HuH-7.5 (cell line): ENCODE results near the gene FARSA.
A peak's percentile ranks its signal among the peaks of the same experiment; 100 is the strongest.
"Not testable (repeated sequence)": the region's sequence is repeated elsewhere in the genome, so short reads cannot be mapped to it uniquely, and the experiment has no call there.

Experiments
- DNase-seq: peaks from one replicate; pipeline ENCODE4 v3.0.0; 2011; ENCODE audit warnings: low spot score

The FARSA gene

GRCh38 chr19:12937927-12938778, 4.6 kb upstream of the FARSA start, which contains the start of gene CALR:
TSS of gene CALR (plus strand) at chr19:12938609. CDS start at chr19:12938680, 71 bp downstream.
- DNase-seq: peak; percentile 99

DNA sequence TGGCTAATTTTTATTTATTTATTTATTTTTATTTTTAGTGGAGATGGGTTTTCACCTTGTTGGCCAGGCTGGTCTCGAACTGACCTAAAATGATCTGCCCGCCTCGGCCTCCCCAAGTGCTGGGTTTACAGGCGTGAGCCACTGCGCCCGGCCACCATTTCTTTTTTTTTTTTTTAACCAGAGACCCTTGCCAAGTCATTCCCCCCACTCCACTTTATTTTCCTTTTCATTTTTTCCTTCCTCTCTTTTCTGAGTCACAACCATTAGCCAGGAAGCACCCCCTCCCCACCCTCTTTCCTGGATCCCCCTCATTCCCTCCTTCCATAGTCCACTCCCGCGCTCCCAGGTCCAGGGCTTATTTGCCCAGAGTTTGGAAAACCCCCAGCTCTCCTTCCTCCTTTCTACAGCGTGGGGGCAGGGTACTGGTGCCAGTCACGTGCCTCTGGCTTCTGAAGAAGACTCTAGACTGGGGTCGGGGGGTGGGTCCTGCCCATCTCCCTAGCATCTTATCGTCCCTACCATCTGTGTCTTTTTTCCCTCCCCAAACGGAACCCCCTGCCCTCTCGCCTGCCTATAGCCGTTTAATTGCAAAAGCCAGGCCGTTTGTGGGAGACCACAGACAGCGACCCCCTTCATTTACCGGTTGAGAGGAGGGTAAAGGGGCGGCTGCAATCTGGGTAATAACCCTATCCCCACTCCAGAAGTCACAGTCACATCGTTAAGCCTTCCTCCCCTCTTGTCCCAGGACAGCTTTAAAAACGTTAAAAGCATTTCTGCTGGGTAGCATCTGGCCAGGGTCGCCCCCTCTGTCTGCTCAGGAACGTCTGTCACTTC, 3.8 kb upstream of the FARSA start:
- no peak for DNase-seq

- no peak for DNase-seq
Measured at GRCh38 chr19:12936582-12936981, 3.1 kb upstream of the FARSA start.

- no peak for DNase-seq
Measured at GRCh38 chr19:12935071-12935470, 1.6 kb upstream of the FARSA start.

DNA sequence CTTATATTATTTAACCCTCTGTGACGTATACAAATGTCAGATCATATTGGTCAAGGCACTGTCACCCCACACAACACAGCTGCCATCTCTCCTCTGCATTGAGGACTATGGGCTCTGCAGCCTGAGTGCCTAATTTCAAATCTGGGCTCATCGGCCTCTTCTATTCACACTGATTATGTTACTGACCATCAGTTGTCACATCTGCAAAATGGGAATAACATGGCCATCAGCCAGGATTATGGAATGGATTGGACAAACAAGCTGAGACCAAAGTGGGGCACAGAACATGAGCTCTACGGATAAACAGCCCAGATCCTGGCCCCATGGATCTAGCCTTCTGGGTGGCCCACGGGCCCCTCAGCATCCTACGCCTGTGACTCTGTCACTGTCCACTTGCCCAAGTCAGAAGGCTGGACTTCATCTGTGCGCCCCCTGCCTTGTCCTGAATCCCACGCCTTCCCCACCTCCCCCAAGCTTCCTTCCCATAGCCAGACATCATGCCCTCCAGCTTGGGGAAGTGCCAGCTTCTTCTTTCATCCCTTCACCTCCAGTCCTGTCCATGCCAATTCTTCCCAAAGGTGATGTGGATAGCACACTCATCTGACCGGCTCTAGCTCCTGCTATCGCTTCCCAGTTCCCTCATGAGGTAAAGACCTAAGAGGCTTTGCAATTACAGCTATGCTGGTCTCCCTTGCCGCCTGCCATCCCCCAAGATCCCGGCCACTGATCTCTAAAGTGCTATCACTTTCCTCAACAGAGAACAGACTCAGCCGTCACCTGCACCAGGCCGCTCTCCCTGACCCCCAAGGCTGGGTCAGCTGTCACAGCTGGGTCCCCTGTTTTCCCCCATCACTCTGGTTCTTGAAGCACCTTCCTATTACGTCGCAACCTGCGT, 872 bp downstream of the FARSA start:
- DNase-seq: no peak

GRCh38 chr19:12930002-12930645, 3.4 kb downstream of the FARSA start:
- no peak for DNase-seq

DNA sequence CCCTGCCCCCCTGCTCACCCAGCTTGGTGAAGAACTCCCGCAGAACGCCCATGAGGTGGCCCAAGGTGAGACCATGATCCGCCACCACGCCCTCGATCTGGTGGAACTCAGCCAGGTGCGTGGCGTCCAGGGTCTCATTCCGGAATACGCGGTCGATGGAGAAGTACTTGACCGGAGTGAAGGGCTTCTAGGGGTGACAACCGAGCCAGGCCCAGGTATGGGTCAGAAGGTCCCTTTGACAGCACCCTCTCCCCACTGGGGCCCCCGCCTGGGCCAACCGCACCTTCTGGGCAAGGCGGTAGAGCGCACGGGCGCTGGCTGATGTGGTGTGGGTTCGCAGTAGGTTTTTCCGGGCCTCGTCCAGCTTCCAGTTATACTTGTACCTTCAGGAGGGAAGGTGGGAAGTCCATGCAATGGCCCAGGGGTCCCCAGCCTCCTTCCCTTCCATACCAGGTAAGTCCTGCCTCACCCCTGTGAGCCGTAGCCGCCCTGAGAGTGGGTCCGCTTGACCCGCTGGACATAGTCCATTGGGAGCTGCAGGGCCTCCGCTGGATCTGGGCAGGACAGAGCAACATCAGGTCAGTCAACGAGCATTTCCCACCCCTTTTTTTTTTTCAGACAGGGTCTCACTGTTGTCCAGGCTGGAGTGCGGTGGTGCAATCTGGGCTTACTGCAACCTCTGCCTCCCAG, 8.7 kb downstream of the FARSA start:
- no peak for DNase-seq

GRCh38 chr19:12922959-12923358, 10.6 kb downstream of the FARSA start:
- no peak for DNase-seq

GRCh38 chr19:12921047-12921446, 12.5 kb downstream of the FARSA start:
- no peak for DNase-seq

- no peak for DNase-seq
Measured at GRCh38 chr19:12918253-12918652, 15.3 kb downstream of the FARSA start.

- not testable (repeated sequence) for DNase-seq
Measured at GRCh38 chr19:12915860-12916259, 17.7 kb downstream of the FARSA start.

DNA sequence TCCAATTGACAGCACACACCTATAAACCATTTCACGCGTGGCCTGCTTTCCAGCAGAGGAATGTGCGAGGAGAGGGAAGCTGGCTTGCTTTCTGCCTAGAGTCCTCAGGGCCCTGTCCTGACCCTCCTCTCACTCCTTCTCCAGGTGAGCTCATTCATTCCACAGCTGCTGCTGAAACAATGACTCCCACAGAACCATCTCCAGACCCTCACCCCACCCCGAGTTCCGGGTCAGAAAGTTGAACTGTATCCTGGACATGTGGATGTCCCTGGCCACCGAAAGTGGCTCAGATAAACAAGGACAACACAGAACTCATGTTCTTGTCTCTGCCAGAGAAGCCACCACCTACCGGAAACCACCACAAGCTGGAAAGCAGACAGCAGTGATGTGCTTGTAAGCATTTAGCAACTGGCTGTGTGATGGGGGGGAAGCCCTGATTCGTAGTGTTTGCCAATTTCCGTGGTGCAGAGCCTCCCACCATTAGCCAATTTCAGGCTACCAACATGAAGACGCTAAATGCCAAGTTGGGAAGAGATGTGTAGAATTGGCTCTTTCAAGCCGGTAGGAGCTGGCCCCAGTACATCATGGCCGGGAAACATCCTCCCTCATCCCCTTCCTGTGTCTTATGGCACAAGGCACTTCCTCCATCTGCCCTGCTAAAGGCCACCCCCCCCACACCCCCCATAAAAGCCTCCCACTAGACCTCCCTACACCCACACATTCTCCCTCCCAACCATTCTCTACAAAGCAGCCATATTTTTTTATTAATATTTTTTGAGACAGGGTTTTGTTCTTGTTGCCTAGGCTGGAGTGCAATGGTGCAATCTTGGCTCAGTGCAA, 19.4 kb downstream of the FARSA start:
- no peak for DNase-seq

- DNase-seq: no peak
Measured at GRCh38 chr19:12913011-12913561, 20.4 kb downstream of the FARSA start.

DNA sequence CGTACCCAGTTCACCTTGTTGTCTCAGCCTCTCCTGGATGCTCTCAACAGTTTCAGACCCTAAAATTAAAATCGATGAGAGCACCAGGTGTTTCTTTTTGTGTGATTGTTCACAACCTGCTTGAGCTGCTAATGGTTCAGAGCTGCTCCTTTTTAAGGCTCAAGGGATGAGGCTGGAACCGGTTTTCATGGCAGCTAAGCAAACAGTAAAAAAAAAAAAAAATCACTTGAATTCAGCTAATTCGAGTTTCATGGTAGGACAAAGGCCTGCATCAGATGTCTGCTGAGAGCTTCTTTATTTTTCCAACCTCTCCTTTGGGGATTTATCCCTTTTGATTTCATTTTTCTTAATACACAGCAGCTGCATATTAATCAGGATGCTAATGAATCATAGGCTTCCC, 20.9 kb downstream of the FARSA start:
- DNase-seq: no peak

DNA sequence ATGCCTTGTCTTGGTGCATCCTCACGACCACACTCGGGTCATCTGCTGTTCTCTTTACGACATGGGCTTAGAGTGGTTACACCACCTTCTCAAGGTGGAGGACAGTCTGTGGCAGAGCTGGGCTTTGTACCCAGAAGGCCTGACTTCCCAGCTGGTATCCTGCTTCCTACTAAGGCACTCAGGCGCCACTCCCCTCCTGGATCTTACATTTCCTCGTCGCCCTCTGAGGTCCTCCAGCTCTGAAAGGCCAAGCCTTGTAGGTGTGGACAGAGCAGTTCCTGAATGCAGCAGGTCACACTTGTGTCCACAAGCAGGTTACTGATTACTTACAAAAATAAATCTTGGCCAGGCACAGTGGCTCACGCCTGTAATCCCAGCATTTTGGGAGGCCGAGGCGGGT, 26.3 kb downstream of the FARSA start:
- no peak for DNase-seq

DNA sequence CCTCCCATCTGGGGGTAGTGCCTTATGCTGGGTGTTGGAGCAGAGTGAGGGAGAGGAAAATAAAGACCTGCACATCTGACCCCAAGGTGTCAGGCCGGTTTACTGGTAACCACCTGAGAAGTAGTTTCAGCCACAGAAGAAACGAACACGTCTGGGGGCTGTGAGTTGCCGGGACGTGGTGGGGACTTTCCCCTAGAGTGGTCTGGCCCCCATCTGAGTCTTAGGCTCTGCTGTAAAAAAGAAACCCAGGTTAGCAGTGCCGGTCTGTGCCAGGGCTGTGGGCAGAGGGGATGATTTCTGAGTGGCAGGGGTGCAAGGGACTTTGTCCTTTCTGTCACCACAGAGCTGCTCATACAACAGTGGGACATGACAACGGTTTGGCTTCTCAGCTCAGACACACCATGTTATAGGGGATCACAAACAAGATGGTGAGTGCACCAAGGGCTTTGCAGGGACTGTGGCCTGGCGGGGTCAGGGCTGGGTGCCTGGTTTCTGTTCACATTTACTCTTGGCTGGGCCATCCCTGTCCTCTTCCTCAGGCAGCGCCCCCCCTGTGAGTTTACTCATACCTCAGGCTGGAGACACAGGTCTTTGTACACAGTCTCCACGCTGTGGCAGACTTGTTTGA, 33.5 kb downstream of the FARSA start:
- no peak for DNase-seq

DNA sequence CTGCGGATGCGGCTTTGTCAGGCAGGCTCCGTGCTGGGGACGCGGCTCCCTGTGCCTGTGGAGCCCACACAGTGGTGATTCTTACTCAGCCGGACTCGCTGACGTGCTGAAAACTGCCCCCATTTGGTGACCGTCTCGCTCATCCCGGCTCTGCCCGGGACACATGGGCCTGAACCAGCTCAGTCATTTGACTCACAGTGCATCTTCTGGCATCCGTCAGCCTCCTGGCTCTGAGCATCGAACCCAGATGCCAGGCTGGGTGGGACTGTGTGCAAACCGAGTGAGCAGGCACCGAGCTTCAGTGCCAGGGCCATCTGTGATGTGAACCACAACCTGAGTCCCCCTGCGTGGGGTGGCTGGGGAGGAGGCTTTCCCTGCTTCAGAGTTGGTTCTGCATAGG, 37.1 kb downstream of the FARSA start:
- no peak for DNase-seq

DNA sequence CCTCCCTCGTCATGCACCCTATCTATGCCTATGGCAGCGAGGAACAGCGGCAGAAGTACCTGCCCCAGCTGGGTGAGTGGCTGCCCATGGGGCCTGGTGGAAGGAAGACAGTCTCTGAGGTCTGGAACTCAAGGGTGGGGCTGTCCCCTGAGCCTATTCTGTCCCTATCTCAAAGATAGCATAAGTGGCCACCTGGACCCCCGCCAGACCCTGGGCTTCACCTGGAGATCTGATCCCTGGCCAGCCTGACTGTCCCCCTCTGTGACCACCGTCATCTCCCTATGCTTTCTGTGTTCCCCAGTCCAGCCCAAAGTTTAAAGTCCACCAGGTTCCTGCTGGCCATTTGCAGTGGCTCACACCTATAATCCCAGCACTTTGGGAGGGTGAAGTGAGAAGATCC, 39.9 kb downstream of the FARSA start:
- DNase-seq: no peak

GRCh38 chr19:12891553-12892021, 41.9 kb downstream of the FARSA start:
- no peak for DNase-seq
